Germinal center (tissue), 1 donor: Measurements from ENCODE around the gene PRSS22.

Source experiments
- DNase-seq: peaks from one replicate; pipeline ENCODE4 v3.0.0; 2012; ENCODE audit warnings: mixed read lengths, low spot score

The PRSS22 gene

GRCh38 chr16:2881783-2882649 is 24.0 kb upstream of the PRSS22 start:
- no peak for DNase-seq

- DNase-seq = no peak
Measured at GRCh38 chr16:2879854-2880508, 22.0 kb upstream of the PRSS22 start.

- DNase-seq = peak; percentile 75
Measured at GRCh38 chr16:2874912-2875362, 17.0 kb upstream of the PRSS22 start.

GRCh38 chr16:2874032-2874911 is 16.3 kb upstream of the PRSS22 start:
- no peak for DNase-seq

GRCh38 chr16:2871926-2872325 is 14.0 kb upstream of the PRSS22 start:
- no peak for DNase-seq

- peak; percentile 95 for DNase-seq
Measured at GRCh38 chr16:2867987-2868789, 10.2 kb upstream of the PRSS22 start.

GRCh38 chr16:2867661-2867986 is 9.7 kb upstream of the PRSS22 start:
- no peak for DNase-seq

GRCh38 chr16:2866431-2866830 is 8.5 kb upstream of the PRSS22 start:
- DNase-seq = no peak

- no peak for DNase-seq
Measured at GRCh38 chr16:2865651-2866050, 7.7 kb upstream of the PRSS22 start.

GRCh38 chr16:2860826-2861567 is 3.0 kb upstream of the PRSS22 start:
- DNase-seq = no peak

- no peak for DNase-seq
Measured at GRCh38 chr16:2859686-2860265, 1.8 kb upstream of the PRSS22 start.

- DNase-seq = no peak
Measured at GRCh38 chr16:2858245-2859025, 465 bp upstream of the PRSS22 start.

GRCh38 chr16:2856686-2857450 is 1.1 kb downstream of the PRSS22 start:
- DNase-seq = no peak

- DNase-seq = no peak
Measured at GRCh38 chr16:2856061-2856670, 1.8 kb downstream of the PRSS22 start.

GRCh38 chr16:2855536-2855935 is 2.4 kb downstream of the PRSS22 start:
- no peak for DNase-seq

GRCh38 chr16:2854700-2855309 is 3.2 kb downstream of the PRSS22 start:
- DNase-seq = peak; percentile 39

GRCh38 chr16:2853531-2854073 is 4.4 kb downstream of the PRSS22 start:
- DNase-seq = no peak
